GM18951 (cell line): Measurements from ENCODE around the gene KRT75.
"Not testable (repeated sequence)": the region's sequence is repeated elsewhere in the genome, so short reads cannot be mapped to it uniquely, and the experiment has no call there.

ENCODE experiments used
- POLR2A ChIP-seq: IDR thresholded peaks from 4 replicates; pipeline ENCODE4 v1.6.1; 2011; ENCODE audit warnings: mild to moderate bottlenecking; ENCODE audit not compliant: insufficient read length, insufficient read depth; ENCODE audit errors: extremely low read depth
- in situ Hi-C: fragments of 300-500 bp; cut with MboI; formaldehyde crosslinking; loops from one replicate; pipeline ENCODE4 v1.12.0; 2022; ENCODE audit warnings: low sequenced_read_pairs, mixed read lengths, inconsistent platforms; ENCODE audit not compliant: unreplicated experiment

Gene KRT75

DNA sequence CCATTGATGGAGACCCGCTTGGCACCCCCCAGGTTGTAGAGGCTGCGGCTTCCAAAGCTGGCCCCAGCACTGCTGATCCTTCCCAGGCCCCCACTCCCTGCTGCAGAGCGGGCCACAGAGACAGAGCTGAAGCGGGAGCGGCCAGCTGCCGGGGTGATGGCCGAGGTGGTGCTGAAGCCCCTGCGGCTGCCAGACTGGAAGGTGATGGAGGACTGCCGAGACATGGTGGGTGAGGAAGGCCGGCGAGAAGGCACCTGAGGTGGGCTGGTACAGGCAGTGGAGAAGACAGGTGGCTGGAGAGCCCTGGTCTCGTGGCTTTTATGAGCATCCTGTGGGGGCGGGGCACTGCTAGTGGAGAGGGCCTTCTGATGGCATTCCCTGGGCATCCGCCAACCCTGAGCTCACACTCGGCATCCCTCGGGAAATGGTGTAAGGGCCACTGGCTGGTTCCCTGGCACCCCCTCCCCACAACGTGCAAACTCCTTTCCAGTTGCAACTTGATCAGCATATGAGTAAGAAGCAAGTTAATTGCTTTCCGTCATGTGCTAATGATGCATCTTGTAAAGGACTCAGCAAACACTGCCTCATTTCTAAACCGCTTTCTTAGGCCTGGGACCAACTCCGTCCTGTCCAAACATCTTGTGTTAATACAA lies at the start of gene KRT75:
Gene KRT75 (minus strand): TSS at position 291 of the 653 bp plus-strand sequence. CDS start 67 bp downstream, at position 224.
- no peak for TF ChIP-seq POLR2A
- in situ Hi-C loops: no loop called here

DNA sequence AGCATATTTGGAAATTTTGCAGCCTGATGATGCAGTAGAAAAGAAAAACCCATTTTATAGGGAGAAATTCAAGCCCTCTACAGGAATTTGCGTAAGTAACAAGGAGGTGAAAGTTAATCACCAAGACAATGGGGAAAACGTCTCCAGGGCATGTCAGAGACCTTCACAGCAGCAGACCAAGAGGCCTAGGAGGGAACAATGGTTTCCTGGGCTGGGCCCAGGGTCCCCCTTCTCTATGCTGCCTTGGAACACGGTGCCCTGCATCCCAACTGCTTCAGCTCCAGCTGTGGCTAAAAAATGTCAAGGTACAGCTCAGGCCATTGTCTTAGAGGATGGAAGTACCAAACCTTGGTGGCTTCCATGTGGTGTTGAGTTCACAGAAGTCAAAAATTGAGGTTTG lies 45.9 kb upstream of the KRT75 start:
- in situ Hi-C loops: no loop called here
- TF ChIP-seq POLR2A: no peak

DNA sequence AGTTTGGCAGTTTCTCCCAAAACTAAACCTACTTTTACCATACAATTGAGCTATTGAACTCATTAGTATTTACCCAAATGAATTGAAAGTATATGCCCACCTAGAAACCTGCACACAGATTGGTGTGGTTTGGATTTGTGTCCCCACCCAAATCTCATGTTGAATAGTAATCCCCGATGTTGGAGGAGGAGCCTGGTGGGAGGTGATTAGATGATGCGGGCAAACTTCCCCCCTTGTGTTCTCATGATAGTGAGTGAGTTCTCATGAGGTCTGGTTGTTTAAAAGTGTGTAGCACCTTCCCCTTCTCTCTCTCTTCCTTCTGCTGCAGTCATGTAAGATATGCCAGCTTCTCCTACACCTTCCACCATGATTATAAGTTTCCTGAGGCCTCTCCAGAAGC lies 43.5 kb upstream of the KRT75 start:
- in situ Hi-C loops: no loop called here
- TF ChIP-seq POLR2A: no peak

DNA sequence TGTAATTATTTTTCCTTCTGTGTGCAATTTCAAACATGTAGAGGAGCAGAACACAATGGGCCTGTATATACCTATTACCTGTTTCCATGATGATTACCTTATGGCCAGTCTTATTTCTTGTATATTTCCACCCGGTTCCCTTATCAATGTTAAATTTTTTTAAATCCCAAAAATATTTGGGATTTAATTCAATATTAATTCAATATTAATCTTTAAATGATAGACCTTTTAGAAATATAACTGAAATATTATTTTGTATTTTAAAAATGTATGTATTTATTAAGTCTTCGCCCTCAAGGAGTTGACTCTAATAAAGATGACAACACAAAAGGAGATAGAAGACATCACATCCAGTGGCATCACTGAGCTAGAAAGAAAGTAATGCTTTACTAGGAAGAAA lies 40.0 kb upstream of the KRT75 start:
- in situ Hi-C loops: no loop called here
- TF ChIP-seq POLR2A: no peak

DNA sequence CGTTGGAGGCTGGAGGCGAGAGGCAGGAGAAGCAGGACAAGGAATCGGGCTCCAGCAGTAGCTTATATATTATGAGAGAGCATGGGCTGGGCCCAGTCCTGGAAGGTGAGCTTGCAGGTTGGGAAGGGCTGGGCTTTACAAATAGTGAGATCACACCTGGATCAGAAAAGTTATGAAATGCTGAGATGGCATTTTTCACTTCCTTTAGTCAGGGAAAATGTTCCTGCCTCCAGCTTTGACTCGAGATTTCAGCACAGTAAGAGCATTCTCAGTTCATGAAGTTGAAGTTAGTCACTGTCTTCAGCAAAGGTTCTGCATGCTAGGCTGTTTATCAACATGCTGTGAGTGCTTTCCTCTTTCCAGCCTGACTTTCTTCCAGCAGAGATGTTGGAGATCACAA lies 39.6 kb upstream of the KRT75 start, which contains the start of gene KRT6C:
Gene KRT6C (minus strand): TSS at position 38 of the 400 bp plus-strand sequence. CDS start 68 bp downstream, outside the sequence.
- TF ChIP-seq POLR2A: no peak
- in situ Hi-C loops: no loop called here

DNA sequence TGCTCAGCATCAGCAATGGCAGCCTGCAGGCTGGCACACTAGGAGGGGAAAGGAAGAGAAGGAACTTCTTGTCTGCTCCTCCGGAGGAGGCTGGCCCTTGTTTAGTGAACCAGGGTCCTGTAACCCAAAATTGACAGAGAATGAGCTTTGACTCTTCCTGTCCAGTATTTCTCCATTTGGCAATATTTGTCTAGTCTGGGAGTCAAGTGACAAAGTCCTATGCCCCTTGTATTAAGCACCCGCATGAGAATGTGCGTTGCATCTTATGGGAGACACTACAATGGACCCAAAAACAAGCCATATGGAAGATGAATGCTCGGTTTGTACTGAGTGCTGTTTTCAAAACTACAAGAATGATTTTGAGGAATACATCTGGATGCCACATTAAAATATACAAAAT lies 35.7 kb upstream of the KRT75 start:
- no peak for TF ChIP-seq POLR2A
- in situ Hi-C loops: no loop called here

DNA sequence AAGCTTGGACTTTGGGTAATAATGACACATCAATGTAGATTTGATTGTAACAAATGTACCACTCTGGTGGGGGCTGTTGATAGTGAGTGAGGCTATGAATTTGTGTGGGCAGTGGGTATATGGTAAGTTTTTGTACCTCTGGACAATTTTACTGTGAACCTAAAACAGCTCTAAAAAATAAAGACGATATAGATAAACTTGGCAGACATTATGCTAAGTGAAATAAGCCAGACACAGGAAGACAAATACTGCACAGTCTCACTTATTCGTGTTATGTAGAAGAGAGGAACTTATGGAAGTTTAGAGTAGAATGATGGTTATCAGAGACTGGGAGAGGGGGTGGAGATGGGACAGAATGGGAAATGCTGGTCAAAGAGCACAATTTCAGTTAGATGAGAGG lies 30.7 kb upstream of the KRT75 start:
- in situ Hi-C loops: no loop called here
- TF ChIP-seq POLR2A: no peak

DNA sequence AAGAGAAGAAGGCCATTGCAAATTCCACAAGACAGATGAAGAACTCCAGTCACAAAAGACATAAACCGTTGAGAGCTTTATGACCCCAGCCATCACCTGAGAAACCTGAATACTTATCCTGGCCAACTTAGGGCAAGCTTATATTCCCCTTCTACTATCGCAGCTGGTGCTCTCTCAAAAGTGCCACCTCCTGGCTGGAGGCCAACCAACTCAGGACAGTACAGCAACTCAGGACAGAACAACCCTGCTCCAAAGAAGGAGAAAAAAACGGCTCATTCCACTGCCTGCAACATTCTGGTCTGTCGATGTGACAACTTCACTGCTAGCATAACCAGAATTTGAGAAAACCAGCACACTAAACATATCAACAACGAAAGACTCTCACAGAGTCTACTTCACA lies 27.5 kb upstream of the KRT75 start:
- TF ChIP-seq POLR2A: no peak
- in situ Hi-C loops: no loop called here

DNA sequence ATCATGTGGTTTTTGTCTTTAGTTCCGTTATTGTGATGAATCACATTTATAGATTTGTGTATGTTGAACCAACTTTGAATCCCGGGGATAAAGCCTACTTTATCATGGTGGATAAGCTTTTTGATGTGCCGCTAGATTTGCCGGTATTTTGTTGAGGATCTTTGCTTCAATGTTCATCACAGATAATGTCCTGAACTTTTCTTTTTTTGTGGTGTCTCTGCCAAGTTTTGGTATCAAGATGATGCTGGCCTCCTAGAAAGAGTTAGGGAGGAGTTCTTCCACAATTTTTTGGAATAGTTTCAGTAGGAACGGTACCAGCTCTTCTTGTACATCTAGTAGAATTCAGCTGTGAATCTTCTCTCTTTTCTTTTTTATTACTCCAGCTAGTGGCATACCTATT lies 24.7 kb upstream of the KRT75 start:
- in situ Hi-C loops: no loop called here

DNA sequence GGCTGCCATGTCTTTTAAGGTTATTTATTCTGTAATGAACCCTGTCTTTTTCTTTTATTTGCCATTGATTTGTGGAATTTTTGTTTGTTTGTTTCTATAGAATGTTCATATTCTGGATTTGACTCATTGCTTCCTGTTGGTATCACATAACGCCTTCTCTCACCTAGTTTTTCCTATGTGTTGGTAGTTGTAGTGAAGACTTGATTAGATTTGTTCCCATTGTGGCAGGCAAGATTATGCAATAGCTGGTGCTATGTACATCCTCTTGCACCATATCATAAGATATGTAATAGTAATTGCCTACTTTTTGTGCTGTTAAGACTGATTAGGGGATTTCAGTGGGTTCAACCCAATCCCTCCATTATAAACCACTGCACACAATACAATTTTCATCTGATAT lies 21.6 kb upstream of the KRT75 start:
- in situ Hi-C loops: no loop called here
- TF ChIP-seq POLR2A: no peak

More for the DNA sequence above, 24.7 kb upstream of the KRT75 start:
- TF ChIP-seq POLR2A: no peak

DNA sequence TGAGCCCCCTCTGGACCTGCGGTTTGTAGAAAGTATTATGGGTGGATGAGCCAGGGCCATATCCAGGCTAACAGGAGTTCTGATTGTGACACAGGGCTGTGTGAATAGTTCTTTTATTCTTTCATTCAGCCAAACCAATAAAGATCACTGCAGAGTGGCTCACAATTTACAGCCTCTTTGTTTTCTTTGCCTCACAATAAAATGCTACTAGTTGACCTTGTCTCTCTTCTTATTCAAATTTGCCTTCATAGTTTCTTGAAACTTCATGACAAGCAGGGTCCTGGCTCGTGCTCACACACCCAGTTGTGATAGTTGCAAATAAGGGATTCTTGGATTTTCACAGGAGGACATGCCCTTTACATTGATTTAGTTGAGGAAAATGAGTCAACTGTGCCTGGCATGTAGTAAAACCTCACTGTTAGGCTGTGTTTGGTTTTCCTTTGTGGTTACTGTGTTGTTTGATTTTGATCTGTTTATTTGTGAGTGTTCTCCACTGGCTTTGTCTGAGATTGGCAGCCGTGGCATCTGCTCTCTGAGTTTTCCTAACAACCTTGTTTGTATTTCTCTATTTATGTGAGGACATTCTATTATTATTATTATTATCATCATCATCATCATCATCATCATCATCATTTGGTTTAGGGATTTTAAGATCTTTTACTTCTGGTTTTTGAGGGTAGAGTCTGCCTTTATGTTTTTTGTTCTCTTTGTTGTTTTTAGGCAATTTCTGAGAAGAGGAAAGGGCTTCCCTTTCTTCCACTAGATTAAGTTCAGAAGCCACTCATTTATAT lies 20.4 kb upstream of the KRT75 start:
- in situ Hi-C loops: no loop called here
- no peak for TF ChIP-seq POLR2A

DNA sequence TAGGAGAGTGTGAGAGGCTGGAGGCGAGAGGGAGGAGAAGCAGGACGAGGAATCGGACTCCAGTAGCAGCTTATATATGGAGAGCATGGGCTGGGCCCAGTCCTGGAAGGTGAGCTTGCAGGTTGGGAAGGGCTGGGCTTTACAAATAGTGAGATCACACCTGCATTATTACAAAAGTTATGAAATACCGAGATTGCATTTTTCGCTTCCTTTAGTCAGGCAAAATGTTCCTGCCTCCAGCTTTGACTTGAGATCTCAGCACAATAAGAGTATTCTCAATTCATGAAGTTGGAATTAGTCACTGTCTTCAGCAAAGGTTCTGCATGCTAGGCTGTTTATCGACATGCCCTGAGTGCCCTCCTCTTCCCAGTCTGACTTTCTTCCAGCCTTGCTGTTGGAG lies 17.9 kb upstream of the KRT75 start, which contains the start of gene KRT6B:
Gene KRT6B (minus strand): TSS at position 46 of the 400 bp plus-strand sequence. CDS start 68 bp downstream, outside the sequence.
- TF ChIP-seq POLR2A: no peak
- in situ Hi-C loops: no loop called here

DNA sequence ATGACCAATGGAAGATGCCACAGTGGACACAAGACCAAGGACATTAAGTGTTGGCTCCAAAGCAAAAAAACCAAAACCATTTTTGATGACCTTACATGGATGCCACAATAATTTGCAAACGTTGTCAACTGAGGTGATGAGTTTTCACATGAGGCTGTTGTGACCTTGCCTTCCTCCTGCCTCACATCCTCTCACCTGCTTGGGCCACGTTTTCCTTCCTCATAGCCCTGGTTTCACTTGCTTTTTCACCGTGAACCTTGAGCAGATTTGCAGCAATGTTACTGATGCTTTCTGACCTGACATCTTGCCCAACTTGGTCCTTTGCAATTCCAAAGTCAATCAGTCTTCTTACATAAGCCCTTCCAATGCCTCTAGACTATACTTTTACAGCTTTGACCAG lies 14.1 kb upstream of the KRT75 start:
- in situ Hi-C loops: no loop called here
- TF ChIP-seq POLR2A: no peak

DNA sequence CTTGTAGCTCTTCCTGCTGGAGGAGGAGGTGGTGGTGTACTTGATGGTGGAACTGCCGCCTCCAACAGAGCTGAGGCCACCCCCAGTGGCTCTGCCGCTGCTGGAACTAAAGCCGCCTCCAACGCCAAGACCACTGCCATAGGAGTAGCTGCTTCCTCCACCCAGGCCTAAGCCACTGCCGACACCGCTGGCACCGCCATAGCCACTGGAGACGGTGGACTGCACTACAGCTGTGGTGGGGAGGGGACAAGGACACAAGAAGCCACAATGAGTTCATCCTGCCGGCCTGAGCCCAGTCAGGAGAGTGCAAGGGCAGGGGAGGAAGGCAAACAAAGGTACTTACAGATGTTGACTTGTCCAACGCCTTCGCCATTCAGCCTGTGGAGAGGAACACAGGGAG lies 13.0 kb upstream of the KRT75 start:
- in situ Hi-C loops: not testable (repeated sequence)
